ENCODE measurements around the gene PRADC1.

Gene PRADC1

GRCh38 chr2:73258913-73259215 lies 25.8 kb upstream of the PRADC1 start:
- DNase-seq: no peak

- DNase-seq: no peak
These were observed 25.3 kb upstream of the PRADC1 start for GRCh38 chr2:73258186-73258912.

GRCh38 chr2:73257425-73258125 lies 24.5 kb upstream of the PRADC1 start:
- DNase-seq: no peak

GRCh38 chr2:73257021-73257420 lies 24.0 kb upstream of the PRADC1 start:
- DNase-seq: no peak

GRCh38 chr2:73256618-73256922 lies 23.5 kb upstream of the PRADC1 start:
- DNase-seq: no peak

- no peak for DNase-seq
These were observed 23.0 kb upstream of the PRADC1 start for GRCh38 chr2:73255907-73256617.

GRCh38 chr2:73255007-73255644 lies 22.1 kb upstream of the PRADC1 start:
- no peak for DNase-seq

GRCh38 chr2:73254343-73255006 lies 21.4 kb upstream of the PRADC1 start:
- DNase-seq: no peak

- no peak for DNase-seq
These were observed 20.9 kb upstream of the PRADC1 start for GRCh38 chr2:73253901-73254300.

- DNase-seq: no peak
These were observed 20.4 kb upstream of the PRADC1 start for GRCh38 chr2:73253400-73253799.

- no peak for DNase-seq
These were observed 19.4 kb upstream of the PRADC1 start for GRCh38 chr2:73252238-73253027.

GRCh38 chr2:73250872-73251846 lies 18.1 kb upstream of the PRADC1 start:
- DNase-seq: no peak

- DNase-seq: no peak
These were observed 16.6 kb upstream of the PRADC1 start for GRCh38 chr2:73249636-73250035.

GRCh38 chr2:73246850-73247249 lies 13.8 kb upstream of the PRADC1 start:
- no peak for DNase-seq

- no peak for DNase-seq
These were observed 11.5 kb upstream of the PRADC1 start for GRCh38 chr2:73244580-73244979.

GRCh38 chr2:73243884-73244570 lies 11.0 kb upstream of the PRADC1 start:
- DNase-seq: peak in 2 of 14 donors; percentile 5 to 64

- DNase-seq: peak in 1 of 14 donors; percentile 39
These were observed 6.7 kb upstream of the PRADC1 start for GRCh38 chr2:73239776-73240175.

GRCh38 chr2:73238976-73239375 lies 5.9 kb upstream of the PRADC1 start:
- peak in 1 of 14 donors; percentile 51 for DNase-seq

- no peak for DNase-seq
These were observed 5.1 kb upstream of the PRADC1 start for GRCh38 chr2:73238149-73238548.

GRCh38 chr2:73237168-73237567 lies 4.1 kb upstream of the PRADC1 start:
- DNase-seq: no peak
